GM23338 (cell line): ENCODE results near the gene KNG1. TPM values are rescaled to one million over a fixed set of nuclear protein-coding genes. Genes with fewer than 3 reads are reported as not detected.

Experiments used
- ATAC-seq: fragments of 200-7000 bp; cut with Tn5 transposase; 3 replicates; pipeline ENCODE4 v1.9.1; 2020
- DNase-seq: peaks from one replicate; pipeline ENCODE4 v3.0.0-alpha.2; 2015; ENCODE audit warnings: low spot score
- H2AFZ ChIP-seq: fragments of 200-600 bp; sonication (generic); 2 replicates; pipeline ENCODE4 v1.8.0; 2016; ENCODE audit warnings: antibody characterized with exemption, mild to moderate bottlenecking, moderate library complexity
- H3F3A ChIP-seq: fragments of 200-600 bp; sonication (generic); replicated peaks from 2 replicates; pipeline ENCODE4 v1.8.0; 2017; ENCODE audit warnings: antibody characterized with exemption, mixed run types, low read depth
- H3K27ac ChIP-seq: fragments of 200-600 bp; sonication (generic); 2 replicates; pipeline ENCODE4 v1.6.1; 2016; ENCODE audit warnings: low read depth
- H3K27me3 ChIP-seq: fragments of 200-600 bp; sonication (generic); 2 replicates; pipeline ENCODE4 v1.8.0; 2016; ENCODE audit warnings: mild to moderate bottlenecking, mixed run types, moderate library complexity; ENCODE audit not compliant: insufficient read depth
- H3K36me3 ChIP-seq: fragments of 200-600 bp; sonication (generic); 2 replicates; pipeline ENCODE4 v1.8.0; 2016; ENCODE audit warnings: mild to moderate bottlenecking; ENCODE audit not compliant: insufficient read depth
- H3K4me1 ChIP-seq: fragments of 200-600 bp; sonication (generic); 2 replicates; pipeline ENCODE4 v1.8.0; 2016; ENCODE audit warnings: mild to moderate bottlenecking, moderate library complexity; ENCODE audit not compliant: insufficient read depth
- H3K4me2 ChIP-seq: fragments of 200-600 bp; sonication (generic); 2 replicates; pipeline ENCODE4 v1.7.1; 2017; ENCODE audit warnings: mixed run types
- H3K4me3 ChIP-seq: fragments of 200-600 bp; sonication (generic); 2 replicates; pipeline ENCODE4 v1.6.1; 2016; ENCODE audit warnings: mixed run types
- H3K79me2 ChIP-seq: fragments of 200-600 bp; sonication (generic); replicated peaks from 2 replicates; pipeline ENCODE4 v1.8.0; 2017; ENCODE audit warnings: mild to moderate bottlenecking; ENCODE audit not compliant: insufficient read depth
- H3K9me2 ChIP-seq: fragments of 200-600 bp; sonication (generic); 2 replicates; pipeline ENCODE4 v1.8.0; 2017; ENCODE audit not compliant: insufficient read depth
- H4K20me1 ChIP-seq: fragments of 200-600 bp; sonication (generic); replicated peaks from 2 replicates; pipeline ENCODE4 v1.8.0; 2017; ENCODE audit warnings: mild to moderate bottlenecking; ENCODE audit not compliant: insufficient read depth
- H3K27ac Mint-ChIP-seq: 2 replicates; pipeline ENCODE4 v1.8.0; 2020; ENCODE audit warnings: inconsistent platforms, mild to moderate bottlenecking, moderate library complexity, mixed read lengths
- H3K27me3 Mint-ChIP-seq: 3 replicates; pipeline ENCODE4 v1.8.0; 2022; ENCODE audit warnings: low read depth, mild to moderate bottlenecking, moderate library complexity, mixed read lengths, inconsistent platforms; ENCODE audit not compliant: insufficient read depth, poor library complexity
- H3K36me3 Mint-ChIP-seq: 3 replicates; pipeline ENCODE4 v1.8.0; 2021; ENCODE audit warnings: low read depth, mild to moderate bottlenecking, inconsistent platforms, moderate library complexity, mixed read lengths
- H3K4me1 Mint-ChIP-seq: 3 replicates; pipeline ENCODE4 v1.8.0; 2020; ENCODE audit warnings: mild to moderate bottlenecking, inconsistent platforms, mixed read lengths
- H3K4me3 Mint-ChIP-seq: 3 replicates; pipeline ENCODE4 v1.8.0; 2021; ENCODE audit warnings: moderate library complexity, mild to moderate bottlenecking, inconsistent platforms, mixed read lengths
- H3K9me3 Mint-ChIP-seq: 3 replicates; pipeline ENCODE4 v1.8.0; 2020; ENCODE audit warnings: moderate library complexity, mild to moderate bottlenecking, inconsistent platforms, mixed read lengths
- CREB1 ChIP-seq: fragments of 250-450 bp; sonication (Bioruptor Pico); IDR thresholded peaks from 2 replicates; pipeline ENCODE4 v1.5.0; 2020; ENCODE audit warnings: low read depth, mild to moderate bottlenecking, moderate library complexity
- CTCF ChIP-seq, 2 experiments: fragments of 200-600 bp in 1 of 2; sonication (generic) in 1 of 2; conservative IDR thresholded peaks; 2 replicates each; pipeline versions ENCODE4 v1.5.1 to v1.6.1; 2016 to 2017; ENCODE audit warnings: antibody characterized with exemption in 2 of 2, low read depth in 2 of 2, mild to moderate bottlenecking in 2 of 2, moderate library complexity in 1 of 2
- ETS1 ChIP-seq: IDR thresholded peaks from 2 replicates; pipeline ENCODE4 v1.6.1; 2016; ENCODE audit warnings: antibody characterized with exemption
- EZH2 ChIP-seq: fragments of 200-600 bp; sonication (generic); IDR thresholded peaks from one replicate; pipeline ENCODE4 v1.8.0; 2017; ENCODE audit warnings: antibody characterized with exemption, mild to moderate bottlenecking, low read depth; ENCODE audit not compliant: unreplicated experiment
- EZH2phosphoT487 ChIP-seq: fragments of 200-600 bp; sonication (generic); IDR thresholded peaks from one replicate; pipeline ENCODE4 v1.8.1; 2018; ENCODE audit warnings: antibody characterized with exemption; ENCODE audit not compliant: unreplicated experiment
- JUNB ChIP-seq: IDR thresholded peaks from one replicate; pipeline ENCODE4 v1.6.1; 2016; ENCODE audit warnings: antibody characterized with exemption; ENCODE audit not compliant: unreplicated experiment
- NANOG ChIP-seq: IDR thresholded peaks from 2 replicates; pipeline ENCODE4 v1.6.1; 2016; ENCODE audit warnings: antibody characterized with exemption, borderline replicate concordance
- POLR2AphosphoS5 ChIP-seq: IDR thresholded peaks from 2 replicates; pipeline ENCODE4 v1.6.1; 2016; ENCODE audit warnings: antibody characterized with exemption, low read depth
- REST ChIP-seq: IDR thresholded peaks from one replicate; pipeline ENCODE4 v1.6.1; 2018; ENCODE audit warnings: antibody characterized with exemption; ENCODE audit not compliant: unreplicated experiment
- STAT1 ChIP-seq: IDR thresholded peaks from one replicate; pipeline ENCODE4 v1.6.1; 2016; ENCODE audit warnings: antibody characterized with exemption; ENCODE audit not compliant: unreplicated experiment
- ZNF114 ChIP-seq: fragments of 250-450 bp; sonication (Bioruptor Pico); IDR thresholded peaks from 2 replicates; pipeline ENCODE4 v1.5.0; 2020; ENCODE audit warnings: mild to moderate bottlenecking, moderate library complexity
- polyA plus RNA-seq: library from polyadenylated mRNA; unstranded; fragments of >200 nt; fragmentation: Nextera tagmentation; extraction: Ambion mirVana; gene quantifications from 2 replicates; pipeline ENCODE4 v1.2.1, GENCODE V29; 2016
- total RNA-seq: library from RNA; depleted of rRNA; stranded (reverse); fragments of >200 nt; shearing (Covaris generic); gene quantifications from 2 replicates; pipeline ENCODE4 v1.2.3, GENCODE V29; 2014

The KNG1 gene
- total and polyA plus RNA-seq, 2 experiments from 2014 or later = 0.49 TPM; not detected in 1

GRCh38 chr3:186696522-186696921, 20.6 kb upstream of the KNG1 start:
- Histone ChIP-seq H3K27me3 (no peaks in the 10 kb centered on the region), H3K79me2 (no peaks in the 10 kb centered on the region), H3F3A (no peaks in the 10 kb centered on the region), H3K9me2 (peaks cover 15% of the 10 kb centered on the region; the same call in 1 of the 2 replicates), H3K27ac (no peak overlapping the region), H3K36me3 (no peaks in the 10 kb centered on the region), H2AFZ (peak overlapping the region; percentile 49; the same call in 1 of the 2 replicates), H3K4me1 (no peaks in the 10 kb centered on the region), H4K20me1 (no peaks in the 10 kb centered on the region), H3K4me3 (no peak overlapping the region), H3K4me2 (no peak overlapping the region)
- no peak for DNase-seq
- Mint-ChIP-seq H3K4me3 (no peak overlapping the region), H3K27me3 (peaks cover 2% of the 10 kb centered on the region), H3K27ac (no peak overlapping the region), H3K4me1 (peaks cover 3% of the 10 kb centered on the region; the same call in 1 of the 3 replicates), H3K9me3 (no peaks in the 10 kb centered on the region), H3K36me3 (no peaks in the 10 kb centered on the region)
- ATAC-seq = no peak
- TF ChIP-seq STAT1 (no peak), ZNF114 (CRISPR knock-in tag) (no peak), EZH2phosphoT487 (no peak), EZH2 (no peak), POLR2AphosphoS5 (no peak), ETS1 (no peak), NANOG (no peak), JUNB (no peak), CREB1 (CRISPR knock-in tag) (no peak), CTCF (conservative IDR thresholded peaks at IDR 0.05; ENCODE audit: low read depth in 2 of 2) (no peak), REST (no peak)
